Activated naive CD4-positive, alpha-beta T cell treated with anti-CD3 and anti-CD28 coated beads, Interleukin-2, amount 50 U/mL, for 16 hours (primary cell): ENCODE measurements around the gene KBTBD13.
"Not testable (repeated sequence)": the region's sequence is repeated elsewhere in the genome, so short reads cannot be mapped to it uniquely, and the experiment has no call there.

Source experiments
- DNase-seq: peaks from one replicate; pipeline ENCODE4 v3.0.0-alpha.2; 2020

The KBTBD13 gene

GRCh38 chr15:65072027-65072426, 4.5 kb upstream of the KBTBD13 start:
- DNase-seq = no peak

GRCh38 chr15:65072617-65073016, 3.9 kb upstream of the KBTBD13 start:
- no peak for DNase-seq

- DNase-seq = not testable (repeated sequence)
Observed at GRCh38 chr15:65074946-65075345, 1.6 kb upstream of the KBTBD13 start.

GRCh38 chr15:65075607-65076395, 745 bp upstream of the KBTBD13 start:
- DNase-seq = not testable (repeated sequence)

GRCh38 chr15:65077291-65077980, 890 bp downstream of the KBTBD13 start:
- no peak for DNase-seq

- peak; percentile 60 for DNase-seq
Observed at GRCh38 chr15:65077981-65078352, 1.4 kb downstream of the KBTBD13 start.

GRCh38 chr15:65079580-65079979, 3.0 kb downstream of the KBTBD13 start:
- no peak for DNase-seq

- DNase-seq = no peak
Observed at GRCh38 chr15:65081270-65081669, 4.7 kb downstream of the KBTBD13 start.

- peak; percentile 32 for DNase-seq
Observed at GRCh38 chr15:65081758-65082157, 5.2 kb downstream of the KBTBD13 start.

- no peak for DNase-seq
Observed at GRCh38 chr15:65082303-65082953, 5.9 kb downstream of the KBTBD13 start.

- DNase-seq = no peak
Observed at GRCh38 chr15:65083262-65083701, 6.7 kb downstream of the KBTBD13 start.

- no peak for DNase-seq
Observed at GRCh38 chr15:65084500-65085206, 8.1 kb downstream of the KBTBD13 start.

GRCh38 chr15:65085207-65085753, 8.7 kb downstream of the KBTBD13 start:
- no peak for DNase-seq

- no peak for DNase-seq
Observed at GRCh38 chr15:65085990-65086679, 9.6 kb downstream of the KBTBD13 start.

- DNase-seq = no peak
Observed at GRCh38 chr15:65086680-65087111, 10.2 kb downstream of the KBTBD13 start.

GRCh38 chr15:65087411-65087810, 10.9 kb downstream of the KBTBD13 start:
- DNase-seq = no peak

- no peak for DNase-seq
Observed at GRCh38 chr15:65087873-65088642, 11.5 kb downstream of the KBTBD13 start.

- no peak for DNase-seq
Observed at GRCh38 chr15:65088643-65089021, 12.1 kb downstream of the KBTBD13 start.

GRCh38 chr15:65089206-65089824, 12.8 kb downstream of the KBTBD13 start:
- no peak for DNase-seq

GRCh38 chr15:65091946-65092770, 15.6 kb downstream of the KBTBD13 start:
- no peak for DNase-seq
